Skin epidermis (tissue), 12 donors: ENCODE data around the gene RPS3A.
A peak's percentile ranks its signal among the peaks of the same experiment; 100 is the strongest.
"Not testable (repeated sequence)": the region's sequence is repeated elsewhere in the genome, so short reads cannot be mapped to it uniquely, and the experiment has no call there.

Experiments used
- H3K27ac ChIP-seq, 21 experiments: fragments of 200-600 bp; sonication (generic) in 11 of 21; one replicate each; pipeline ENCODE4 v1.5.0; 2020; ENCODE audit warnings: mild to moderate bottlenecking in 3 of 21, inconsistent platforms in 2 of 21, moderate library complexity in 2 of 21
- H3K4me3 ChIP-seq, 7 experiments: fragments of 200-600 bp; sonication (generic) in 2 of 7; one replicate each; pipeline ENCODE4 v1.5.0; 2020; ENCODE audit warnings: inconsistent platforms in 2 of 7, mild to moderate bottlenecking in 2 of 7, moderate library complexity in 1 of 7

Gene RPS3A

GRCh38 chr4:151110236-151110635 is 10.8 kb downstream of the RPS3A start:
- no peak overlapping the region for H3K4me3 ChIP-seq
- no peak overlapping the region for H3K27ac ChIP-seq

- H3K27ac ChIP-seq: peak overlapping the region in 1 of 21 experiments; percentile 25
- no peak overlapping the region for H3K4me3 ChIP-seq
These were observed 14.9 kb downstream of the RPS3A start for GRCh38 chr4:151114338-151114737.

GRCh38 chr4:151114986-151115385 is 15.6 kb downstream of the RPS3A start:
- no peak overlapping the region for H3K4me3 ChIP-seq
- H3K27ac ChIP-seq: peak overlapping the region in 2 of 21 experiments; percentile 30 to 35

- Histone ChIP-seq H3K4me3 (no peak overlapping the region), H3K27ac (no peak overlapping the region)
These were observed 18.0 kb downstream of the RPS3A start for GRCh38 chr4:151117371-151117962.

- Histone ChIP-seq H3K4me3 (no peak overlapping the region), H3K27ac (peak overlapping the region in 1 of 21 experiments; percentile 13)
These were observed 30.4 kb downstream of the RPS3A start for GRCh38 chr4:151129796-151130195.

- H3K27ac ChIP-seq: no peak overlapping the region
- no peak overlapping the region for H3K4me3 ChIP-seq
These were observed 33.9 kb downstream of the RPS3A start for GRCh38 chr4:151133311-151133710.

GRCh38 chr4:151136048-151136447 is 36.6 kb downstream of the RPS3A start:
- not testable (repeated sequence) for H3K27ac ChIP-seq, H3K4me3 ChIP-seq

- no peak overlapping the region for H3K27ac ChIP-seq
These were observed 40.4 kb downstream of the RPS3A start for GRCh38 chr4:151139814-151140213.

GRCh38 chr4:151142758-151143157 is 43.3 kb downstream of the RPS3A start:
- Histone ChIP-seq H3K27ac (no peak overlapping the region), H3K4me3 (no peak overlapping the region)

More at GRCh38 chr4:151139814-151140213, 40.4 kb downstream of the RPS3A start:
- H3K4me3 ChIP-seq: no peak overlapping the region

- no peak overlapping the region for H3K4me3 ChIP-seq
- H3K27ac ChIP-seq: no peak overlapping the region
These were observed 43.7 kb downstream of the RPS3A start for GRCh38 chr4:151143162-151143561.

- H3K27ac ChIP-seq: no peak overlapping the region
- no peak overlapping the region for H3K4me3 ChIP-seq
These were observed 44.4 kb downstream of the RPS3A start for GRCh38 chr4:151143811-151144210.

- Histone ChIP-seq H3K27ac (peak overlapping the region in 1 of 21 experiments; percentile 18), H3K4me3 (no peak overlapping the region)
These were observed 45.1 kb downstream of the RPS3A start for GRCh38 chr4:151144329-151145072.

GRCh38 chr4:151147000-151147399 is 47.6 kb downstream of the RPS3A start:
- Histone ChIP-seq H3K4me3 (no peak overlapping the region), H3K27ac (no peak overlapping the region)

- Histone ChIP-seq H3K4me3 (no peak overlapping the region), H3K27ac (no peak overlapping the region)
These were observed 48.8 kb downstream of the RPS3A start for GRCh38 chr4:151148261-151148660.

- H3K27ac ChIP-seq: no peak overlapping the region
- no peak overlapping the region for H3K4me3 ChIP-seq
These were observed 51.6 kb downstream of the RPS3A start for GRCh38 chr4:151150821-151151580.

GRCh38 chr4:151152028-151152427 is 52.6 kb downstream of the RPS3A start:
- no peak overlapping the region for H3K4me3 ChIP-seq
- no peak overlapping the region for H3K27ac ChIP-seq

GRCh38 chr4:151153585-151153984 is 54.2 kb downstream of the RPS3A start:
- Histone ChIP-seq H3K27ac (no peak overlapping the region), H3K4me3 (no peak overlapping the region)
